ENCODE measurements around the gene SLC5A11. TPM values are rescaled to one million over a fixed set of nuclear protein-coding genes. Genes with fewer than 3 reads are reported as not detected.
"Not testable (repeated sequence)": the region's sequence is repeated elsewhere in the genome, so short reads cannot be mapped to it uniquely, and the experiment has no call there.

SLC5A11 gene
- total RNA-seq, 1 donor from 2014 or later = not detected

GRCh38 chr16:24856871-24857270 lies 11.1 kb downstream of the SLC5A11 start:
- H3K9me3 ChIP-seq (ENCODE audit: control insufficient read depth in 3 of 3, low read length in 3 of 3); H3K27ac ChIP-seq (ENCODE audit: low read depth, low read length); H3K9ac ChIP-seq (ENCODE audit: low read depth in 1 of 3, low read length in 3 of 3); H3K27me3 ChIP-seq (ENCODE audit: control insufficient read depth in 3 of 3, insufficient read depth in 3 of 3, low read length in 3 of 3); H3K4me3 ChIP-seq (ENCODE audit: low read length in 3 of 3); H3K36me3 ChIP-seq (ENCODE audit: control insufficient read depth in 3 of 3, insufficient read depth in 3 of 3, low read length in 3 of 3); H3K4me1 ChIP-seq (ENCODE audit: control insufficient read depth in 3 of 3, insufficient read depth in 3 of 3, low read length in 3 of 3): not testable (repeated sequence)

GRCh38 chr16:24858219-24859041 lies 12.7 kb downstream of the SLC5A11 start:
- Histone ChIP-seq H3K4me1 (ENCODE audit: control insufficient read depth in 3 of 3, insufficient read depth in 3 of 3, low read length in 3 of 3) (no peaks in the 10 kb centered on the region), H3K9ac (ENCODE audit: low read depth in 1 of 3, low read length in 3 of 3) (no peak overlapping the region), H3K27ac (ENCODE audit: low read depth, low read length) (no peak overlapping the region), H3K4me3 (ENCODE audit: low read length in 3 of 3) (no peak overlapping the region), H3K36me3 (ENCODE audit: control insufficient read depth in 3 of 3, insufficient read depth in 3 of 3, low read length in 3 of 3) (no peaks in the 10 kb centered on the region), H3K27me3 (ENCODE audit: control insufficient read depth in 3 of 3, insufficient read depth in 3 of 3, low read length in 3 of 3) (peaks cover 0 to 3% (median 0%) of the 10 kb centered on the region in 3 donors), H3K9me3 (ENCODE audit: control insufficient read depth in 3 of 3, low read length in 3 of 3) (no peaks in the 10 kb centered on the region)

GRCh38 chr16:24861461-24861860 lies 15.7 kb downstream of the SLC5A11 start:
- no peaks in the 10 kb centered on the region for H3K4me1 ChIP-seq (ENCODE audit: control insufficient read depth in 3 of 3, insufficient read depth in 3 of 3, low read length in 3 of 3)
- H3K4me3 ChIP-seq (ENCODE audit: low read length in 3 of 3) = no peak overlapping the region
- H3K27ac ChIP-seq (ENCODE audit: low read depth, low read length) = no peak overlapping the region
- no peaks in the 10 kb centered on the region for H3K36me3 ChIP-seq (ENCODE audit: control insufficient read depth in 3 of 3, insufficient read depth in 3 of 3, low read length in 3 of 3)
- no peaks in the 10 kb centered on the region for H3K9me3 ChIP-seq (ENCODE audit: control insufficient read depth in 3 of 3, low read length in 3 of 3)
- H3K9ac ChIP-seq (ENCODE audit: low read depth in 1 of 3, low read length in 3 of 3) = no peak overlapping the region
- no peaks in the 10 kb centered on the region for H3K27me3 ChIP-seq (ENCODE audit: control insufficient read depth in 3 of 3, insufficient read depth in 3 of 3, low read length in 3 of 3)

GRCh38 chr16:24863582-24864437 lies 18.0 kb downstream of the SLC5A11 start:
- no peak overlapping the region for H3K9ac ChIP-seq (ENCODE audit: low read depth in 1 of 3, low read length in 3 of 3)
- H3K27me3 ChIP-seq (ENCODE audit: control insufficient read depth in 3 of 3, insufficient read depth in 3 of 3, low read length in 3 of 3) = no peaks in the 10 kb centered on the region
- no peaks in the 10 kb centered on the region for H3K4me1 ChIP-seq (ENCODE audit: control insufficient read depth in 3 of 3, insufficient read depth in 3 of 3, low read length in 3 of 3)
- H3K9me3 ChIP-seq (ENCODE audit: control insufficient read depth in 3 of 3, low read length in 3 of 3) = peaks cover 0 to 2% (median 0%) of the 10 kb centered on the region in 3 donors
- no peaks in the 10 kb centered on the region for H3K36me3 ChIP-seq (ENCODE audit: control insufficient read depth in 3 of 3, insufficient read depth in 3 of 3, low read length in 3 of 3)
- no peak overlapping the region for H3K4me3 ChIP-seq (ENCODE audit: low read length in 3 of 3)
- no peak overlapping the region for H3K27ac ChIP-seq (ENCODE audit: low read depth, low read length)

- peaks cover 0 to 2% (median 0%) of the 10 kb centered on the region in 3 donors for H3K9me3 ChIP-seq (ENCODE audit: control insufficient read depth in 3 of 3, low read length in 3 of 3)
- H3K4me3 ChIP-seq (ENCODE audit: low read length in 3 of 3) = no peak overlapping the region
- no peak overlapping the region for H3K27ac ChIP-seq (ENCODE audit: low read depth, low read length)
- no peaks in the 10 kb centered on the region for H3K4me1 ChIP-seq (ENCODE audit: control insufficient read depth in 3 of 3, insufficient read depth in 3 of 3, low read length in 3 of 3)
- H3K36me3 ChIP-seq (ENCODE audit: control insufficient read depth in 3 of 3, insufficient read depth in 3 of 3, low read length in 3 of 3) = no peaks in the 10 kb centered on the region
- H3K27me3 ChIP-seq (ENCODE audit: control insufficient read depth in 3 of 3, insufficient read depth in 3 of 3, low read length in 3 of 3) = no peaks in the 10 kb centered on the region
- no peak overlapping the region for H3K9ac ChIP-seq (ENCODE audit: low read depth in 1 of 3, low read length in 3 of 3)
Measured at GRCh38 chr16:24869033-24869432, 23.3 kb downstream of the SLC5A11 start.

- Histone ChIP-seq H3K9me3 (ENCODE audit: control insufficient read depth in 3 of 3, low read length in 3 of 3) (peaks cover 0 to 2% (median 0%) of the 10 kb centered on the region in 3 donors), H3K4me1 (ENCODE audit: control insufficient read depth in 3 of 3, insufficient read depth in 3 of 3, low read length in 3 of 3) (no peaks in the 10 kb centered on the region), H3K36me3 (ENCODE audit: control insufficient read depth in 3 of 3, insufficient read depth in 3 of 3, low read length in 3 of 3) (no peaks in the 10 kb centered on the region), H3K4me3 (ENCODE audit: low read length in 3 of 3) (no peak overlapping the region), H3K27me3 (ENCODE audit: control insufficient read depth in 3 of 3, insufficient read depth in 3 of 3, low read length in 3 of 3) (no peaks in the 10 kb centered on the region), H3K9ac (ENCODE audit: low read depth in 1 of 3, low read length in 3 of 3) (no peak overlapping the region), H3K27ac (ENCODE audit: low read depth, low read length) (no peak overlapping the region)
Measured at GRCh38 chr16:24871891-24872290, 26.1 kb downstream of the SLC5A11 start.

GRCh38 chr16:24873028-24873427 lies 27.3 kb downstream of the SLC5A11 start:
- H3K27ac ChIP-seq (ENCODE audit: low read depth, low read length) = no peak overlapping the region
- no peak overlapping the region for H3K9ac ChIP-seq (ENCODE audit: low read depth in 1 of 3, low read length in 3 of 3)
- no peaks in the 10 kb centered on the region for H3K36me3 ChIP-seq (ENCODE audit: control insufficient read depth in 3 of 3, insufficient read depth in 3 of 3, low read length in 3 of 3)
- H3K4me1 ChIP-seq (ENCODE audit: control insufficient read depth in 3 of 3, insufficient read depth in 3 of 3, low read length in 3 of 3) = no peaks in the 10 kb centered on the region
- H3K4me3 ChIP-seq (ENCODE audit: low read length in 3 of 3) = no peak overlapping the region
- no peaks in the 10 kb centered on the region for H3K27me3 ChIP-seq (ENCODE audit: control insufficient read depth in 3 of 3, insufficient read depth in 3 of 3, low read length in 3 of 3)
- H3K9me3 ChIP-seq (ENCODE audit: control insufficient read depth in 3 of 3, low read length in 3 of 3) = no peaks in the 10 kb centered on the region

- no peaks in the 10 kb centered on the region for H3K27me3 ChIP-seq (ENCODE audit: control insufficient read depth in 3 of 3, insufficient read depth in 3 of 3, low read length in 3 of 3)
- H3K36me3 ChIP-seq (ENCODE audit: control insufficient read depth in 3 of 3, insufficient read depth in 3 of 3, low read length in 3 of 3) = no peaks in the 10 kb centered on the region
Measured at GRCh38 chr16:24875466-24875865, 29.7 kb downstream of the SLC5A11 start.

GRCh38 chr16:24876231-24876630 lies 30.5 kb downstream of the SLC5A11 start:
- H3K9ac ChIP-seq (ENCODE audit: low read depth in 1 of 3, low read length in 3 of 3) = no peak overlapping the region
- no peaks in the 10 kb centered on the region for H3K36me3 ChIP-seq (ENCODE audit: control insufficient read depth in 3 of 3, insufficient read depth in 3 of 3, low read length in 3 of 3)
- no peaks in the 10 kb centered on the region for H3K9me3 ChIP-seq (ENCODE audit: control insufficient read depth in 3 of 3, low read length in 3 of 3)
- H3K27ac ChIP-seq (ENCODE audit: low read depth, low read length) = no peak overlapping the region
- no peaks in the 10 kb centered on the region for H3K27me3 ChIP-seq (ENCODE audit: control insufficient read depth in 3 of 3, insufficient read depth in 3 of 3, low read length in 3 of 3)
- H3K4me1 ChIP-seq (ENCODE audit: control insufficient read depth in 3 of 3, insufficient read depth in 3 of 3, low read length in 3 of 3) = no peaks in the 10 kb centered on the region
- H3K4me3 ChIP-seq (ENCODE audit: low read length in 3 of 3) = no peak overlapping the region

More at GRCh38 chr16:24875466-24875865, 29.7 kb downstream of the SLC5A11 start:
- H3K4me1 ChIP-seq (ENCODE audit: control insufficient read depth in 3 of 3, insufficient read depth in 3 of 3, low read length in 3 of 3) = no peaks in the 10 kb centered on the region
- H3K27ac ChIP-seq (ENCODE audit: low read depth, low read length) = no peak overlapping the region
- H3K9ac ChIP-seq (ENCODE audit: low read depth in 1 of 3, low read length in 3 of 3) = no peak overlapping the region
- H3K4me3 ChIP-seq (ENCODE audit: low read length in 3 of 3) = no peak overlapping the region
- H3K9me3 ChIP-seq (ENCODE audit: control insufficient read depth in 3 of 3, low read length in 3 of 3) = no peaks in the 10 kb centered on the region

- H3K27me3 ChIP-seq (ENCODE audit: control insufficient read depth in 3 of 3, insufficient read depth in 3 of 3, low read length in 3 of 3) = no peaks in the 10 kb centered on the region
Measured at GRCh38 chr16:24879684-24880083, 33.9 kb downstream of the SLC5A11 start.

More at GRCh38 chr16:24879684-24880083, 33.9 kb downstream of the SLC5A11 start:
- H3K9me3 ChIP-seq (ENCODE audit: control insufficient read depth in 3 of 3, low read length in 3 of 3) = no peaks in the 10 kb centered on the region
- no peaks in the 10 kb centered on the region for H3K36me3 ChIP-seq (ENCODE audit: control insufficient read depth in 3 of 3, insufficient read depth in 3 of 3, low read length in 3 of 3)
- H3K4me1 ChIP-seq (ENCODE audit: control insufficient read depth in 3 of 3, insufficient read depth in 3 of 3, low read length in 3 of 3) = no peaks in the 10 kb centered on the region
- no peak overlapping the region for H3K27ac ChIP-seq (ENCODE audit: low read depth, low read length)
- H3K9ac ChIP-seq (ENCODE audit: low read depth in 1 of 3, low read length in 3 of 3) = no peak overlapping the region
- H3K4me3 ChIP-seq (ENCODE audit: low read length in 3 of 3) = no peak overlapping the region
